Heart left ventricle (tissue), 13 donors: ENCODE results near the gene KIF18A.
"Not testable (repeated sequence)": the region's sequence is repeated elsewhere in the genome, so short reads cannot be mapped to it uniquely, and the experiment has no call there.

Experiments
- POLR2A ChIP-seq, 2 donors: fragments of 450-650 bp; IDR thresholded peaks; one replicate each; pipeline ENCODE4 v1.6.1; 2017; ENCODE audit warnings: antibody characterized with exemption in 2 of 2, mild to moderate bottlenecking in 2 of 2, moderate library complexity in 2 of 2
- TF ChIP-seq, protein P1 (sequence below), 12 donors: fragments of 200-600 bp; sonication (generic) in 4 of 12; IDR thresholded peaks; one replicate each; pipeline versions ENCODE4 v1.5.0 to v1.8.0; 2018 to 2022; ENCODE audit warnings: antibody characterized with exemption in 12 of 12, mild to moderate bottlenecking in 5 of 12
- donor health status: ischemic (EF 13 %, LVEDD 7.1; RV severe dilation, severe dysfunction).
- donor health status: DM: no; HTN: yes; CAD: no.
- donor health status: DM: no; HTN: no; CAD: no.
- donor health status: ischemic (EF 25% LVEDD 6.9; RV normal size, moderate dysfunction).
- donor health status: ischemic (EF 25% LVEDD 5.7; RV mildly dilated, moderate dysfunction).
- donor health status: ischemic (EF 35%, LVEDD 5.7; RV mildly dilated, moderate dysfunction).
- donor health status: nonischemic (EF 11% LVEDD 7.7; RV severe dilation, severe dysfunction).
- donor health status: DM: yes; HTN: yes; CAD: no.
- donor health status: PGD.
- donor health status: ischemic (EF 29% LVEDD 5.4; RV normal size, mild dysfunction).
- donor health status: nonischemic (EF 23%, LVEDD 6.1; RV moderate dilation, normal function).

DNA sequence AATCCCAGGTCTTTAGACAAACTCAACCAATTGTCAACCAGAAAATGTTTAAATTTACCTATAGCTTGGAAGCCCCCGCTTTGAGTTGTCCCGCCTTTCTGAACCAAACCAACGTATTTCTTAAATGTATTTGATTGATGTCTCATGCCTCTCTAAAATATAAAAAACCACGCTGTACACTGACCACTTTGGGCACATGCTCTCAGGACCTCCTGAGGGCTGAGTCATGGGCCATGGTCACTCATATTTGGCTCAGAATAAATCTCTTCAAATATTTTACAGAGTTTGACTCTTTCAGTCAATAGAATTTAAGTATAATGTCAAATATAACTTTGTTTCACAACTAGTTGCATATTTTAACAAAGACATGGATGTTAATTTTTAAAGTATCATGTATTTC, 5.7 kb downstream of the KIF18A start:
- TF ChIP-seq, protein P1, sequence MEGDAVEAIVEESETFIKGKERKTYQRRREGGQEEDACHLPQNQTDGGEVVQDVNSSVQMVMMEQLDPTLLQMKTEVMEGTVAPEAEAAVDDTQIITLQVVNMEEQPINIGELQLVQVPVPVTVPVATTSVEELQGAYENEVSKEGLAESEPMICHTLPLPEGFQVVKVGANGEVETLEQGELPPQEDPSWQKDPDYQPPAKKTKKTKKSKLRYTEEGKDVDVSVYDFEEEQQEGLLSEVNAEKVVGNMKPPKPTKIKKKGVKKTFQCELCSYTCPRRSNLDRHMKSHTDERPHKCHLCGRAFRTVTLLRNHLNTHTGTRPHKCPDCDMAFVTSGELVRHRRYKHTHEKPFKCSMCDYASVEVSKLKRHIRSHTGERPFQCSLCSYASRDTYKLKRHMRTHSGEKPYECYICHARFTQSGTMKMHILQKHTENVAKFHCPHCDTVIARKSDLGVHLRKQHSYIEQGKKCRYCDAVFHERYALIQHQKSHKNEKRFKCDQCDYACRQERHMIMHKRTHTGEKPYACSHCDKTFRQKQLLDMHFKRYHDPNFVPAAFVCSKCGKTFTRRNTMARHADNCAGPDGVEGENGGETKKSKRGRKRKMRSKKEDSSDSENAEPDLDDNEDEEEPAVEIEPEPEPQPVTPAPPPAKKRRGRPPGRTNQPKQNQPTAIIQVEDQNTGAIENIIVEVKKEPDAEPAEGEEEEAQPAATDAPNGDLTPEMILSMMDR (IDR thresholded peaks at IDR 0.05) = not testable (repeated sequence)
- TF ChIP-seq POLR2A (IDR thresholded peaks at IDR 0.05) = not testable (repeated sequence)
